SH-SY5Y (cell line): ENCODE results near the gene DLG4.

Experiments used
- GATA2 ChIP-seq: IDR thresholded peaks from 2 replicates; pipeline ENCODE4 v1.6.1; 2011; ENCODE audit warnings: mild to moderate bottlenecking, low read depth, low read length
- GATA3 ChIP-seq: IDR thresholded peaks from 2 replicates; pipeline ENCODE4 v1.6.1; 2011; ENCODE audit warnings: low read depth, mild to moderate bottlenecking, low read length, moderate library complexity

DLG4 gene

DNA sequence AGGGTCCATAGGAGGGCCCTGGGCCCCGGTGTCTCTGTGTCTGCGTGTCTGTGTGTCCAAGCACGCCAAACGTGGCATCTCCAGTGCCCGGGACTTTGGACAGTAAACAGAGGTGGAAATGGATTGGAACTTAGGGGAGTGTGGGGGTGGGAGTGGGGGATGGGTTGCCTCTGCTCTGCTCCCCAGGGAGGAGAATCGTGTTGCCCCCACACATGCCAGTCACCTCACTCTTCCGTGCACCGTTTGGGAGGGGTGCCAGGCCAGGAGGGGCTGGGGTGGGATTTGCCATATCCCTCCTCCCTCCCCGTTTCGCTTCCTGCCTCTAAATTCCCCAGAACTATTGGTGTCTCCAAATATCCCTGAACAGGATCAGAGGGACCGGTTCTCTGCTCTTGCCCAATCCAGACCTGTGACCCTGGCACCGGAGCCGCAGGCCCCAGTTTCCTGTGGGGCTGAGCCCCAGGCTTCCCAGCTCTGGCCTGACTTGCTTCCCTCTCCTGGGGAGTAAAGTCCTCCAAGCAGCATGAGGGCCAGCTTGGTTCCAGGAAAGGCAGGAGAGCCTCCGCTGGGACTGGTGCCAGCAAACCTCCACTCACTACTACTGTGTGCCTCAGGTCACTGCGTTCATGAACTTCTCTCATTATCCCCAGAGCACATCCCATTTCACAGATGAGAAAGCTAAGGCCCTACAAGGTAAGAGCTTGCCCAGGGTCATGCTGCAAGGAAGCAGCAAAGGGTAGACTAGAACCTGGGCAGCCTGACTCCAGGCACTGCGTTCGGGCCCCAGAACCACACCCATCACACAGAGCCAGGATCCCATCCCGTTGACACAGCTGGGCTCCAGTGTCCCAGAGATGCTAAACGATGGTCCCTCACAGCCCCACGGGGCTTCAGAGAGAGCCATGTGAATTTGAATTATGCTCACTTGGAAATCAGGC, 40.0 kb downstream of the DLG4 start, which contains the start of gene ASGR1:
Gene ASGR1, minus strand, starts transcription at position 54 of the 938 bp plus-strand sequence. CDS start 807 bp downstream, outside the sequence.
- TF ChIP-seq GATA3, result no peak
- no peak for TF ChIP-seq GATA2

GRCh38 chr17:7178973-7179316, 40.7 kb downstream of the DLG4 start:
- TF ChIP-seq GATA2, result no peak
- TF ChIP-seq GATA3, result no peak

DNA sequence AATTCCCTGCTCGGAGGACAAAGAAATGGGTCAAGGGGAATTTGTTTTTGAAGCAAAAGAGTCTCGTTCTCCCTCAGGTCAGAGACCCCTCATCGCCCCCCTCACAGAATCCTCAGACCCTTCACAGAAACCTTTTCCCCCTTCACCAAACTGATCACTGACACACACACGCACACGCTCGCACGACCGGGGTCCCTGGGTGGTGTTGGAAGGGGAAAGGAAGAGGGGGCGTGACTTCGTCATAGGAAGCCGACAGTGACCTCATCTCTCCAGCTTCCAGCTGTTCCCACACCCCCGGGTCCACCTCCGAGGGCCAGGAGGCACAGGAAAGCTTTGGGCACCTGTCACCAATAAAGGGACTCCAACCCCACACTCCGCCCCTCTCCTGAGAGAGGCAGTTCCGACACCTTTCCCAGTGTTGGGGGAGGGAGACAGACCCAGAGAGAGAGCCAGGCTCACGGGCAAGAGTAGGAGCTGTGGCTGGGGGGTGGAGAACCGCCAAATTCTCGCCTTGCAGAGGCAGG, 41.6 kb downstream of the DLG4 start:
- no peak for TF ChIP-seq GATA2
- no peak for TF ChIP-seq GATA3

- TF ChIP-seq GATA3, result no peak
- no peak for TF ChIP-seq GATA2
Measured at GRCh38 chr17:7177191-7177953, 42.3 kb downstream of the DLG4 start.

- TF ChIP-seq GATA2, result no peak
- TF ChIP-seq GATA3, result no peak
Measured at GRCh38 chr17:7176841-7177190, 42.8 kb downstream of the DLG4 start.

DNA sequence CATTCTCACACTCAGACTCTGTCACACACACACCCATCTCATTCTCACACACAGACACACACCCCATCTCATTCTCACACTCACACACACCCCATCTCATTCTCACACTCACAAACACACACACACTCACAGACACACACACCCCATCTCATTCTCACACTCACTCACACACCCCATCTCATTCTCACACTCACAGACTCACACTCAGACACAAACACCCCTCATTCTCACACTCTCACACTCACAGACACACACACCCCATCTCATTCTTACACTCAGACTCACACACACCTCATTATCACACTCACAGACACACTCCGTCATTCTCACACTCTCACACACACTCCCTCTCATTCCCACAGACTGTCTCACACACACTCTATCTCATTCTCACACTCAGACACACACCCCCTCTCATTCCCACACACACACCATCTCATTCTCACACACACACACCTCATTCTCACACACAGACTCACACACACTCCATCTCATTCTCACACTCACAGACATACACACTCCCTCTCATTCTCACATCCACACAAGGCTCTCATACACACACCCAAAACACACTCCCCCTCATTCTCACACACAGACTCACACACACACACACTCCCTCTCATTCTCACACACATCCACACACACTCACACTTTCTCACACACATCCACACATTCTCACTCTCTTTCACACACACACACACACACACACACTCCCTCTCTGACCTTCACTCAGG, 43.4 kb downstream of the DLG4 start:
- TF ChIP-seq GATA2, result no peak

GRCh38 chr17:7175330-7175733, 44.3 kb downstream of the DLG4 start:
- no peak for TF ChIP-seq GATA3
- no peak for TF ChIP-seq GATA2

- TF ChIP-seq GATA3, result no peak
- TF ChIP-seq GATA2, result no peak
Measured at GRCh38 chr17:7174603-7175326, 44.9 kb downstream of the DLG4 start.

DNA sequence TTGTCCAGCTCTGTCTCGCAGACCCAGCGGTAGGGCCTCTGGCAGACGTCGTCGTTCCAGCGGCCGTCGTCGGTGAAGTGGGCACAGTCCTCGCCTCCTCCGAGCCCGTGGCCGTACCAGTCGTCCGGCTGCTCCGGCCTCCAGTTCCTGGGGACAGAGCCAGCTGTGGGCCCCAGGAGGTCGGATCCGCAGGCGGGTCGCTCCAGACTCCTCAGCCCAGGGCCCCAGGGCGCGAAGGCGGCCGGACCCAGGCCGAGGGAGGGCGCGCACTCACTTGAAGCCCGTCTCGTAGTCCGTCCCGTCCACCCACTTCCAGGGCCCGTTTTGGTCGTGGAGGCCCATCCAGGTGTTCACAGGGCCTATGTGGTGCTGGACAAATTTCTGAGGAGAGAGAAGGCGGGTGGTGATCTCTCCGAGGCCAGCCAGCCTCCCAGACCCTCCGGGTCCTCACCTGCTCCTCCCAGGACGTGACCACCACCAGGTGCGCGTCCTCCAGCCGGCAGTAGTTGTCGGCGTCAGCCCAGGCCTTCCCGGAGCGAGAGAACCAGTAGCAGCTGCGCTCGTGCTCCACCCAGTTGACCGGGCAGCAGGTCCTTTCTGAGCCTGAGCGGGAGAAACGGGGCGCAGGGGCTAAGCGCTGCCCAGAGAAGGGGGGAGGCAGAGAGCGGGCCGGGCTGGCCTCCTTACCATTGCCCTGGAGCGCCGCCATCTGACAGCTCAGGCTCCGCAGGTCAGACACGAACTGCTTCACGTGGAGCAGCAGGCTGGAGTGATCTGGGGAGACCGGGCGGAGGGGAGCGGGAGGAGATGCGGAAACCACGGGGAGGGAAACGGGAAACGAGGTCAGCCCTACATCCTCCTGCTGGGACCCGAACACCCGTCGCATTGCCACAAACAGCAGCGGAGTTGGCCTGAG, 45.7 kb downstream of the DLG4 start:
- TF ChIP-seq GATA3, result no peak
- no peak for TF ChIP-seq GATA2

DNA sequence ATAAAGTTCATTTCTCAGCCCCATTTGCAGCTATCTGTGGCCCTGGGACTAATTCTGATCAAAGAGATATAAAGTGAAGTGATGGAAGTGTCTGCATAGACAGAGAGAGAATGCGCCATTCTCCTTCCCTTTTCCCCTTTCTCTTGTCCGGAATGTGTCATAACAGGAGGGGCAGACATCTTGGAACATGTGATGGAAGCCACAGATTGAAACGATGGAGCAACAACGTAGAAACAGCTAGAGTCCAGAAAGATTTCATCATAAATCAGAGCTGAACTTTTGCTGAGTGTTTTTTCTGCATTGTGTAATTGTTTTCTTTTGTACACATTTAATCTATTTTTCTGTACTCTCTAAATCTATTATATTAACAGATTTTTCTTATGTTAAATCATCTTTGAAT, 51.8 kb downstream of the DLG4 start:
- no peak for TF ChIP-seq GATA3
- no peak for TF ChIP-seq GATA2

GRCh38 chr17:7166873-7167272, 52.8 kb downstream of the DLG4 start:
- no peak for TF ChIP-seq GATA3
- no peak for TF ChIP-seq GATA2

DNA sequence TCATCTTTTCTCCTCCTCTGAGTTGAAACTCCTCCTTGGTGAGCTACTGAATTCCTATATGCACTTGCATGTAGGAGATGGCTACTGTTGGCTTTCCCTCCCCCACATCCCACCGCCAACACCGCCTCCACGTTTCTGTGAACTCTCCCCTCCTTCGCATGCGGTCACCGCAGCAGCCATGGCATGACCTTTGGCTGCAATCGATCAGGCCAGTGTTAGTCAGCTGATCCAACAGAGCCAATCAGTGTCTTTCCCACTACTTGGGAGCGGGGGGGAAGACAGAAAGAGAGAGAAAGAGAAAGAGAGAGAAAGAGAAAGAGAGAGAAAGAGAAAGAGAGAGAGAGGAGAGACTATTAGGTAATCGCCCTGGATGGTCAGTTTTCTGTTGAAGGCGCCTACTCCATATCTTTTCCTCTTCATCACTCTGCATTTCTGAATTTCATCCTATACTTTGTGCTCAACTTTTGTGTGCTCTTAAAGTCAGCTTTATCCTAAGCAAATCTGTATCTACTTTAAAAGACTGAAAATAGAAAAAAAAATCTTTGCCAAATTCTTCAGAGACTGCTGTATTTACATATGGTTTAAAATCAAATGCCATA, 63.2 kb downstream of the DLG4 start:
- no peak for TF ChIP-seq GATA3
- no peak for TF ChIP-seq GATA2
